DND-41 (cell line): Measurements from ENCODE around the gene RPL7A.
"Not testable (repeated sequence)": the region's sequence is repeated elsewhere in the genome, so short reads cannot be mapped to it uniquely, and the experiment has no call there.

Experiments used
- ATAC-seq: fragments of 200-7000 bp; cut with Tn5 transposase; 3 replicates; pipeline ENCODE4 v1.9.1; 2021; ENCODE audit warnings: low read depth; ENCODE audit not compliant: insufficient read depth
- DNase-seq: peaks from one replicate; pipeline ENCODE4 v3.0.0-alpha.2; 2020
- H2AFZ ChIP-seq: 2 replicates; pipeline ENCODE4 v1.6.0; 2012; ENCODE audit warnings: low read depth, low read length
- H3K27ac ChIP-seq: 2 replicates; pipeline ENCODE4 v1.5.1; 2012; ENCODE audit warnings: low read length, inconsistent platforms
- H3K27me3 ChIP-seq: fragments of 200-600 bp; sonication (generic); 2 replicates; pipeline ENCODE4 v1.6.0; 2012; ENCODE audit warnings: low read length, mild to moderate bottlenecking, inconsistent platforms; ENCODE audit not compliant: insufficient read depth, poor library complexity
- H3K36me3 ChIP-seq: 2 replicates; pipeline ENCODE4 v1.5.1; 2012; ENCODE audit warnings: low read length, inconsistent platforms; ENCODE audit not compliant: insufficient read depth
- H3K4me1 ChIP-seq: 2 replicates; pipeline ENCODE4 v1.5.1; 2012; ENCODE audit warnings: mild to moderate bottlenecking, low read length; ENCODE audit not compliant: insufficient read depth
- H3K4me2 ChIP-seq: 2 replicates; pipeline ENCODE4 v1.6.0; 2012; ENCODE audit warnings: mild to moderate bottlenecking, moderate library complexity, low read length, inconsistent platforms; ENCODE audit not compliant: insufficient read depth
- H3K4me3 ChIP-seq, 2 experiments: fragments of 200-600 bp in 1 of 2; shearing (Covaris generic) in 1 of 2; 2 replicates each; pipeline ENCODE4 v1.5.1; 2012 to 2016; ENCODE audit warnings: inconsistent platforms in 2 of 2, low read length in 2 of 2, mild to moderate bottlenecking in 2 of 2, low read depth in 1 of 2, moderate library complexity in 1 of 2
- H3K79me2 ChIP-seq: 2 replicates; pipeline ENCODE4 v1.6.0; 2012; ENCODE audit warnings: low read length, inconsistent platforms; ENCODE audit not compliant: insufficient read depth
- H3K9ac ChIP-seq: 2 replicates; pipeline ENCODE4 v1.6.0; 2012; ENCODE audit warnings: low read depth, mild to moderate bottlenecking, inconsistent platforms, low read length, moderate library complexity
- H3K9me3 ChIP-seq: 2 replicates; pipeline ENCODE4 v1.5.1; 2012; ENCODE audit warnings: low read length, moderate library complexity, mild to moderate bottlenecking, inconsistent platforms; ENCODE audit not compliant: insufficient read depth, severe bottlenecking
- H4K20me1 ChIP-seq: 2 replicates; pipeline ENCODE4 v1.6.0; 2012; ENCODE audit warnings: low read length; ENCODE audit not compliant: insufficient read depth
- EZH2 ChIP-seq: IDR thresholded peaks from 3 replicates; pipeline ENCODE4 v1.6.1; 2012; ENCODE audit warnings: borderline replicate concordance, low read depth, mild to moderate bottlenecking, moderate library complexity, low read length, inconsistent platforms; ENCODE audit not compliant: severe bottlenecking
- TF ChIP-seq, protein P1 (sequence below): IDR thresholded peaks from 2 replicates; pipeline ENCODE4 v1.5.1; 2012; ENCODE audit warnings: borderline replicate concordance, low read length, moderate library complexity, mild to moderate bottlenecking; ENCODE audit not compliant: poor library complexity, severe bottlenecking; ENCODE audit errors: extremely low read depth

The RPL7A gene

DNA sequence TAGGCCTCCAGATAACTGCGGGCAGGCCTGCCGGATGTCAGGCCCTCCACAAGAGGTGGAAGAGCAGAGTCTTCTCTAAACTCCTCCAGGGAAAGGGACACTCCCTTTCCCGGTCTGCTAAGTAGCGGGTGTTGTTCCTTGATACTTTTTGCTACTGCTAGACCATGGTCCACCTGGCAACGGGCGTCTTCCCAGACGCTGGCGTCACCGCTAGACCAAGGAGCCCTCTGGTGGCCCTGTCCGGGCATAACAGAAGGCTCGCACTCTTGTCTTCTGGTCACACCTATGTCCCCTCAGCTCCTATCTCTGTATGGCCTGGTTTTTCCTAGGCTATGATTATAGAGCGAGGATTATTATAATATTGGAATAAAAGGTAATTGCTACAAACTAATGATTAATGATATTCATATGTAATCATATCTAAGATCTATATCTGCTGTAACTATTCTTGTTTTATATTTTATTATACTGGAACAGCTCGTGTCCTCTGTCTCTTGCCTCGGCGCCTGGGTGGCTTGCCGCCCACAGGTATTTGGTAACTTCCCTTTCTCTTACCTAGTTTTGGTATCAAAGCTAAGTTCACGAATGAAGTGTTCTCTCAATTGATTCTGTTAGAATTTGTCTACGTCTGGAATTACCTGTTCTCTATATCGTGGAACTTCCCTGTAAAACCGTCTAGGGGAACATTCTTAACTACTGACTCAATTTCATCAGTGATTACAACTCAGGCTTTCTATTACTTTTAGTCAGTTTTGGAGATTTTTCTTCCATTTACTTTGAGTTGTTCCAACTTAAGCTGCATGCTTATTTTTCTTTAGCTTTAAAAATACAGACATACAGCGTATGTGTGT is 18.5 kb upstream of the RPL7A start:
- not testable (repeated sequence) for ATAC-seq, H3K4me2 ChIP-seq

DNA sequence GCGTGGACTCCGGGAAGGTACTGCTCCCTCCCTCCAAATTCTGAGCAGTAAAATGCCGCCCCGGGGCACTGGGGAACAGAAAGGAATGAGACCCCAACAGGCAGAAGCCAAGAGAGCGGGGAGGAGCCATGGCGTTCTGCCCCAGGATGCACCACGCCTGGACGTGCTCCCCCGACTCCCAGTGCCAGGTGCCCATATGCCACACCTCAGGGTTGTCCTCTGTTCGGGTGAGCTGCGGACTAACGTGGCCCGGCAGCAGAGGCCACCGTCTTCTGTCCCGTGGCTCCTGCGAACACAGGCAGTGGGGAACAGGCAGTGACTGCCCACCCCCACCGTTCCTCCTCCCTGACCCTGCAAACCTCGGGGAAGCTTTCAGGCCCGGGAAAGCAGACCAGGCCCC is 16.8 kb upstream of the RPL7A start:
- Histone ChIP-seq H3K9me3 (no peaks in the 10 kb centered on the region), H3K27me3 (no peaks in the 10 kb centered on the region), H3K4me2 (no peak overlapping the region), H4K20me1 (peaks cover 41% of the 10 kb centered on the region), H3K9ac (no peak overlapping the region), H3K4me1 (peaks cover 19% of the 10 kb centered on the region), H3K79me2 (peaks cover 31% of the 10 kb centered on the region), H2AFZ (no peak overlapping the region), H3K36me3 (peaks cover 47% of the 10 kb centered on the region), H3K4me3 (no peak overlapping the region), H3K27ac (no peak overlapping the region)
- ATAC-seq: no peak
- TF ChIP-seq EZH2: no peak
- TF ChIP-seq, protein P1, sequence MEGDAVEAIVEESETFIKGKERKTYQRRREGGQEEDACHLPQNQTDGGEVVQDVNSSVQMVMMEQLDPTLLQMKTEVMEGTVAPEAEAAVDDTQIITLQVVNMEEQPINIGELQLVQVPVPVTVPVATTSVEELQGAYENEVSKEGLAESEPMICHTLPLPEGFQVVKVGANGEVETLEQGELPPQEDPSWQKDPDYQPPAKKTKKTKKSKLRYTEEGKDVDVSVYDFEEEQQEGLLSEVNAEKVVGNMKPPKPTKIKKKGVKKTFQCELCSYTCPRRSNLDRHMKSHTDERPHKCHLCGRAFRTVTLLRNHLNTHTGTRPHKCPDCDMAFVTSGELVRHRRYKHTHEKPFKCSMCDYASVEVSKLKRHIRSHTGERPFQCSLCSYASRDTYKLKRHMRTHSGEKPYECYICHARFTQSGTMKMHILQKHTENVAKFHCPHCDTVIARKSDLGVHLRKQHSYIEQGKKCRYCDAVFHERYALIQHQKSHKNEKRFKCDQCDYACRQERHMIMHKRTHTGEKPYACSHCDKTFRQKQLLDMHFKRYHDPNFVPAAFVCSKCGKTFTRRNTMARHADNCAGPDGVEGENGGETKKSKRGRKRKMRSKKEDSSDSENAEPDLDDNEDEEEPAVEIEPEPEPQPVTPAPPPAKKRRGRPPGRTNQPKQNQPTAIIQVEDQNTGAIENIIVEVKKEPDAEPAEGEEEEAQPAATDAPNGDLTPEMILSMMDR: no peak
- no peak for DNase-seq

More for the DNA sequence above, 18.5 kb upstream of the RPL7A start:
- TF ChIP-seq, protein P1: peak; percentile 37
- H3K27ac ChIP-seq, H3K9ac ChIP-seq, DNase-seq, H3K4me3 ChIP-seq, H2AFZ ChIP-seq, H3K27me3 ChIP-seq, H3K9me3 ChIP-seq: not testable (repeated sequence)
- peaks cover 42% of the 10 kb centered on the region for H3K36me3 ChIP-seq
- H4K20me1 ChIP-seq: peaks cover 34% of the 10 kb centered on the region
- H3K4me1 ChIP-seq: peaks cover 11% of the 10 kb centered on the region
- H3K79me2 ChIP-seq: peaks cover 16% of the 10 kb centered on the region

DNA sequence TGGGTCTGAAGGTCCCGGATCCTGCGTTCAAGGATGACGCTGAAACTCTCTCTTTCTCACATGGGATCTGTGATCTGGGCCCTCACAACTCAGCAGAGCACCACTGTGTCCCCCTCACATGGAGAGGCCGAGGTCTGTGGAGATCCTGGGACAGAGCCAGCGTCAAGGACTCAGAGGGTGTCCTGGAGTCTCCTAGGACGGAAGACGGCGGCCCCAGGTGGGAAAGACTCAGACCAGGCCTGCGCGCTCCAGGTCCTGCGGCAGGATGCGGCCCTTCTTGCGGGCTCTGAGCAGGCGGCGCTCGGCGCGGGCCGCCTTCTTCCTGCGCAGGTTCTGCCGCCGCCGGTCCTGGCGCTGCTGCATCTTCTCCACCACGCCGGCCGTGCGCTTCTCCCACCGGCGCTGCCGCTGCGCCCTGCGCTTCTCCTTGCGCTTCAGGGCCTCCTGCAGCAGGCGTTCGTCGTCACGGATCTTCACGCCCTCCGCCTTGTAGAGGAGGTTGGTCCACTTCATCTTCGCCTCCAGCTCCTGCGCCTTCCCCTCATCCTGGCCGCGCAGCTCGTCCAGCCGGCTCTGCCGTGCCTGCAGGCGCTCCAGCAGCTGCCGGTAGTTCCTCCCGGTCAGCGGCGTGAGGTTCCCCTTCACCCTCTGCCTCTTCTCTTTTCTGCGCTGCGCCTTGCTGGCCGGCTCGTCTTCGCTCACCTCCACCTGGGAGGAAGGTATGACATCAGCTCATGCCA is 16.2 kb upstream of the RPL7A start:
- Histone ChIP-seq H3K79me2 (peaks cover 33% of the 10 kb centered on the region), H2AFZ (no peak overlapping the region), H3K4me3 (no peak overlapping the region), H3K4me2 (no peak overlapping the region), H4K20me1 (peaks cover 41% of the 10 kb centered on the region), H3K27ac (no peak overlapping the region), H3K36me3 (peaks cover 47% of the 10 kb centered on the region), H3K9me3 (no peaks in the 10 kb centered on the region), H3K4me1 (peaks cover 25% of the 10 kb centered on the region), H3K9ac (no peak overlapping the region), H3K27me3 (no peaks in the 10 kb centered on the region)
- TF ChIP-seq EZH2: no peak
- TF ChIP-seq, protein P1: no peak
- no peak for ATAC-seq
- no peak for DNase-seq
